ENCODE measurements around the gene DNAAF1.

DNA sequence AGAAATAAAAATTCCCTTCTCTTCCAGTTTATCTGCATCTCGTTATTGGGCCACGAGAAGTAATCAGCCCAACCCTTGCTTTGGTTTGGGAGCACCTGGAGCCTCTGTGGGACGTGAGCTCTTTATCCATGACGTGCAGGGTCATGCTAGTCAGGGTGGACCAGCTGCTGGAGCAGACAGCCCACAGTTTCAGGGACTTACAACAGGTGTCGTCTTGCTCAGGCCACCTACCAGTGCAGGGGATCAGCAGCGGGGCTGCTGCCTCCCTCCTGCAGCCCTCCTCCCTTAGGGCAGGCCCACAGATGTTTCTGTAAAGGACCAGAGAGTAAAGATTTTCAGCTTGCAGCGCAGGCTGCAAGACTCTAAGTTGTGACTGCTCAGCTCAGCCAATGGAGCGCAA lies 62.8 kb downstream of the DNAAF1 start:
- TF ChIP-seq CTCF (IDR thresholded peaks at IDR 0.05) (no peak), POLR2A (IDR thresholded peaks at IDR 0.05) (no peak)
